GM03348 (cell line): Measurements from ENCODE around the gene PLCXD1.

Experiments
- DNase-seq: peaks from one replicate; pipeline ENCODE4 v3.0.0; 2012; ENCODE audit warnings: low spot score

PLCXD1 gene

GRCh38 chrX:334971-335757, 54.0 kb downstream of the PLCXD1 start:
- DNase-seq = no peak

- DNase-seq = no peak
Observed at GRCh38 chrX:335758-336155, 54.6 kb downstream of the PLCXD1 start.

GRCh38 chrX:336227-336626, 55.0 kb downstream of the PLCXD1 start:
- DNase-seq = no peak

- DNase-seq = no peak
Observed at GRCh38 chrX:337331-337831, 56.2 kb downstream of the PLCXD1 start.

- DNase-seq = no peak
Observed at GRCh38 chrX:338281-338835, 57.2 kb downstream of the PLCXD1 start.

- no peak for DNase-seq
Observed at GRCh38 chrX:338836-339400, 57.7 kb downstream of the PLCXD1 start.

- DNase-seq = no peak
Observed at GRCh38 chrX:340121-340520, 58.9 kb downstream of the PLCXD1 start.

GRCh38 chrX:340641-341423, 59.7 kb downstream of the PLCXD1 start:
- no peak for DNase-seq

- no peak for DNase-seq
Observed at GRCh38 chrX:341541-342101, 60.4 kb downstream of the PLCXD1 start.

- no peak for DNase-seq
Observed at GRCh38 chrX:344371-344901, 63.3 kb downstream of the PLCXD1 start.

- DNase-seq = no peak
Observed at GRCh38 chrX:345020-345925, 64.1 kb downstream of the PLCXD1 start.

- DNase-seq = no peak
Observed at GRCh38 chrX:346034-346813, 65.0 kb downstream of the PLCXD1 start.

GRCh38 chrX:347351-348117, 66.4 kb downstream of the PLCXD1 start:
- DNase-seq = no peak

GRCh38 chrX:348461-349117, 67.4 kb downstream of the PLCXD1 start:
- no peak for DNase-seq

- no peak for DNase-seq
Observed at GRCh38 chrX:349196-349595, 68.0 kb downstream of the PLCXD1 start.

GRCh38 chrX:349702-350101, 68.5 kb downstream of the PLCXD1 start:
- no peak for DNase-seq

- DNase-seq = no peak
Observed at GRCh38 chrX:350148-350533, 69.0 kb downstream of the PLCXD1 start.

- DNase-seq = no peak
Observed at GRCh38 chrX:350534-351323, 69.5 kb downstream of the PLCXD1 start.
